Testis (tissue), 2 donors: Measurements from ENCODE around the gene DCDC1.

Source experiments
- POLR2A ChIP-seq: fragments of 450-650 bp; IDR thresholded peaks from one replicate; pipeline ENCODE4 v1.6.1; 2017; ENCODE audit warnings: antibody characterized with exemption, mild to moderate bottlenecking, moderate library complexity
- TF ChIP-seq, protein P1 (sequence below), 3 experiments: fragments of 450-650 bp in 2 of 3; fragments of 200-600 bp in 1 of 3; sonication (generic) in 1 of 3; IDR thresholded peaks; one replicate each; pipeline ENCODE4 v1.5.1; 2016 to 2019; ENCODE audit warnings: antibody characterized with exemption in 3 of 3, mild to moderate bottlenecking in 2 of 3, moderate library complexity in 1 of 3

DNA sequence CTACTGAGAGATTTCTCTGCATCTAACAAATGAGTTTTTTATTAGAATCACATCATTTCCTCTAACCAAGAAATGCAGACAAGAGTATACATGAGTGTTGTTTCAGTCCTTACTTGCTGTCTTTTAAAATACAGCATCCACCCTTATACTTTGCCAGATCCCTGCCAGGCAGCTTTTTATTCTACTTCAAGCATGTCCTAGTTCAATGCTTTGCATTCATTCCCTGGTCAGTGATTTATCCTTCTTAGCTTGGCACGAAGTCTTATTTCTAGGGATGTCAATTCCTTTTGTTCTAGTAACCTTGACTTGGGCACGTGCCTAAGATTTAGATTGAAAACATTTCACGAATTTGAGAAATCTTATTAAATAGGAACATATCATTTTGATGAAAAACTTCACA, 476.2 kb downstream of the DCDC1 start:
- TF ChIP-seq, protein P1, sequence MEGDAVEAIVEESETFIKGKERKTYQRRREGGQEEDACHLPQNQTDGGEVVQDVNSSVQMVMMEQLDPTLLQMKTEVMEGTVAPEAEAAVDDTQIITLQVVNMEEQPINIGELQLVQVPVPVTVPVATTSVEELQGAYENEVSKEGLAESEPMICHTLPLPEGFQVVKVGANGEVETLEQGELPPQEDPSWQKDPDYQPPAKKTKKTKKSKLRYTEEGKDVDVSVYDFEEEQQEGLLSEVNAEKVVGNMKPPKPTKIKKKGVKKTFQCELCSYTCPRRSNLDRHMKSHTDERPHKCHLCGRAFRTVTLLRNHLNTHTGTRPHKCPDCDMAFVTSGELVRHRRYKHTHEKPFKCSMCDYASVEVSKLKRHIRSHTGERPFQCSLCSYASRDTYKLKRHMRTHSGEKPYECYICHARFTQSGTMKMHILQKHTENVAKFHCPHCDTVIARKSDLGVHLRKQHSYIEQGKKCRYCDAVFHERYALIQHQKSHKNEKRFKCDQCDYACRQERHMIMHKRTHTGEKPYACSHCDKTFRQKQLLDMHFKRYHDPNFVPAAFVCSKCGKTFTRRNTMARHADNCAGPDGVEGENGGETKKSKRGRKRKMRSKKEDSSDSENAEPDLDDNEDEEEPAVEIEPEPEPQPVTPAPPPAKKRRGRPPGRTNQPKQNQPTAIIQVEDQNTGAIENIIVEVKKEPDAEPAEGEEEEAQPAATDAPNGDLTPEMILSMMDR (IDR thresholded peaks at IDR 0.05): no peak
- TF ChIP-seq POLR2A: no peak
